HepG2 (cell line): ENCODE results near the gene SLC35B2. TPM values are rescaled to one million over a fixed set of nuclear protein-coding genes. Genes with fewer than 3 reads are reported as not detected.

Experiments used
- CENPX ChIP-seq: sonication (generic); formaldehyde crosslinking; IDR thresholded peaks from 2 replicates; pipeline ENCODE4 v1.9.0; 2021; ENCODE audit warnings: mild to moderate bottlenecking, missing genetic modification reagents, moderate library complexity
- HOXA3 ChIP-seq: sonication (generic); formaldehyde crosslinking; IDR thresholded peaks from 2 replicates; pipeline ENCODE4 v1.5.0; 2020; ENCODE audit warnings: missing genetic modification reagents
- RXRB ChIP-seq: IDR thresholded peaks from 2 replicates; pipeline ENCODE4 v1.6.1; 2016; ENCODE audit warnings: borderline replicate concordance, missing genetic modification reagents, missing compliant biosample characterization
- SRY ChIP-seq: sonication (generic); formaldehyde crosslinking; IDR thresholded peaks from 2 replicates; pipeline ENCODE4 v1.8.0; 2022; ENCODE audit warnings: mild to moderate bottlenecking, missing genetic modification reagents
- TP53 ChIP-seq: sonication (generic); formaldehyde crosslinking; conservative IDR thresholded peaks from 2 replicates; pipeline ENCODE4 v1.4.0; 2020; ENCODE audit warnings: missing genetic modification reagents
- ZFP37 ChIP-seq: sonication (generic); formaldehyde crosslinking; IDR thresholded peaks from 2 replicates; pipeline ENCODE4 v1.4.0; 2020; ENCODE audit warnings: missing genetic modification reagents, borderline replicate concordance
- ZNF572 ChIP-seq: sonication (generic); formaldehyde crosslinking; IDR thresholded peaks from 2 replicates; pipeline ENCODE4 v1.5.1; 2020; ENCODE audit warnings: mild to moderate bottlenecking, missing genetic modification reagents
- ZNF747 ChIP-seq: sonication (generic); formaldehyde crosslinking; IDR thresholded peaks from 2 replicates; pipeline ENCODE4 v1.8.1; 2023; ENCODE audit warnings: missing genetic modification reagents, mild to moderate bottlenecking, borderline replicate concordance
- polyA plus RNA-seq, 8 experiments: library from polyadenylated mRNA; depleted of rRNA in 3 of 8; stranded (reverse) in 7 of 8; unstranded in 1 of 8; fragments of >200 nt; fragmentation: Illumina TruSeq in 4 of 8; extraction: Trizol in 4 of 8; gene quantifications; 2 replicates each; pipeline versions ENCODE4 v1.2.1 to v1.2.3, GENCODE V29; 2011 to 2016; ENCODE audit warnings: low read depth in 4 of 8, missing spikeins in 1 of 8, mixed read lengths in 1 of 8; ENCODE audit not compliant: insufficient read depth in 1 of 8
- total RNA-seq, 5 experiments: library from RNA; depleted of rRNA; stranded (reverse); fragments of >200 nt; fragmentation: Illumina TruSeq; extraction: Trizol; gene quantifications; 2 replicates each; pipeline ENCODE4 v1.2.3, GENCODE V29; 2016; ENCODE audit warnings: low read depth in 1 of 5
- TF ChIP-seq, protein P1 (sequence below): sonication (generic); formaldehyde crosslinking; IDR thresholded peaks from 2 replicates; pipeline ENCODE4 v1.8.0; 2022; ENCODE audit warnings: low read depth, missing genetic modification reagents
- TF ChIP-seq, protein P2 (sequence below): sonication (generic); formaldehyde crosslinking; IDR thresholded peaks from 2 replicates; pipeline ENCODE4 v1.4.0; 2020; ENCODE audit warnings: missing genetic modification reagents
- TF ChIP-seq, protein P3 (sequence below): sonication (generic); formaldehyde crosslinking; IDR thresholded peaks from 2 replicates; pipeline ENCODE4 v1.5.0; 2020; ENCODE audit warnings: missing genetic modification reagents
- TF ChIP-seq, protein P4 (sequence below): IDR thresholded peaks from 2 replicates; pipeline ENCODE4 v1.6.1; 2016; ENCODE audit warnings: missing compliant biosample characterization, missing genetic modification reagents, borderline replicate concordance
- TF ChIP-seq, protein P5 (sequence below): sonication (generic); formaldehyde crosslinking; IDR thresholded peaks from 2 replicates; pipeline ENCODE4 v1.5.0; 2020; ENCODE audit warnings: mild to moderate bottlenecking, missing genetic modification reagents, moderate library complexity
- TF ChIP-seq, protein P6 (sequence below): sonication (generic); formaldehyde crosslinking; IDR thresholded peaks from 2 replicates; pipeline ENCODE4 v1.4.0; 2020; ENCODE audit warnings: missing genetic modification reagents
- TF ChIP-seq, protein P7 (sequence below): sonication (generic); formaldehyde crosslinking; IDR thresholded peaks from 2 replicates; pipeline ENCODE4 v1.4.0; 2020; ENCODE audit warnings: mild to moderate bottlenecking, missing genetic modification reagents

The SLC35B2 gene
- total and polyA plus RNA-seq, 2 of the 13 experiments (the other 11 are each of a cell fraction or from before 2014, with no cell fraction given) = 61.1 to 148 TPM

DNA sequence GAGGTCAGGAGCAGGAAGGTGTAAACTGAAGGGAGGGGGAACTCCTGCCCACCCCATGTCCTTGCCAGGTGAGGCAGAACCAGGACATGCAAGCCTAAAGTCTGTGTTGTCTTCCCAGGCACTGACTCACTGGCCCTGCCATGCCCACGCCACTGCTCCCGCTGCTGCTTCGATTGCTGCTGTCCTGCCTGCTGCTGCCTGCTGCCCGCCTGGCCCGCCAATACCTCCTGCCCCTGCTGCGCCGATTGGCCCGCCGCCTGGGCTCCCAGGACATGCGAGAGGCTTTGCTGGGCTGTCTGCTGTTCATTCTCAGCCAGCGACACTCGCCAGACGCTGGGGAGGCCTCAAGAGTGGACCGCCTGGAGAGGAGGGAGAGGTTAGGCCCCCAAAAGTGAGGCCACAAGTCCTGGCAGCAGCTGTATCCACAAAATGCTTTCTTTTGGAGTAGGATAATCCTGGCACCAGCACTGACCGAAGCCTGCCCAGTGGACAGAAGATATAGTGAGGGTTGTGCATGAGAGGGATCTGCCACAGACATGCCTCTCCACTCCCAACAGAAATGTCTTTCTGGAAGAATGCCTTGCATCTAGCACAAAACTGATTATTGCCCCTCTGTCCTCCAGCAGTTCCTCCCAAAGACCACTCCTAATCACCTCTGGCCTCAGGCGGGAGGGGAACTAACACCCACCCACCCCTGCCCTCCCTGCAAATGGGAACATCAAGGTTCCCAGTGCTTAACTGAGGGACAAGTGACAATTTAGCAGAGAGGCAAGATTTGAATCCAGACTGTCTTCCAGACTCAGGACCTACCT, 39.8 kb downstream of the SLC35B2 start (continued):
- TF ChIP-seq, protein P1, sequence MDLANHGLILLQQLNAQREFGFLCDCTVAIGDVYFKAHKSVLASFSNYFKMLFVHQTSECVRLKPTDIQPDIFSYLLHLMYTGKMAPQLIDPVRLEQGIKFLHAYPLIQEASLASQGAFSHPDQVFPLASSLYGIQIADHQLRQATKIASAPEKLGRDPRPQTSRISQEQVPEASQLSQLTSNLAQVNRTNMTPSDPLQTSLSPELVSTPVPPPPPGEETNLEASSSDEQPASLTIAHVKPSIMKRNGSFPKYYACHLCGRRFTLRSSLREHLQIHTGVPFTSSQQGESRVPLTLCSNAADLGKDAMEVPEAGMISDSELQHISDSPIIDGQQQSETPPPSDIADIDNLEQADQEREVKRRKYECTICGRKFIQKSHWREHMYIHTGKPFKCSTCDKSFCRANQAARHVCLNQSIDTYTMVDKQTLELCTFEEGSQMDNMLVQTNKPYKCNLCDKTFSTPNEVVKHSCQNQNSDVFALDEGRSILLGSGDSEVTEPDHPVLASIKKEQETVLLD (CRISPR knock-in tag) = no peak
- TF ChIP-seq, protein P2, sequence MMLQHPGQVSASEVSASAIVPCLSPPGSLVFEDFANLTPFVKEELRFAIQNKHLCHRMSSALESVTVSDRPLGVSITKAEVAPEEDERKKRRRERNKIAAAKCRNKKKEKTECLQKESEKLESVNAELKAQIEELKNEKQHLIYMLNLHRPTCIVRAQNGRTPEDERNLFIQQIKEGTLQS (CRISPR knock-in tag) = no peak
- no peak for TF ChIP-seq CENPX (CRISPR knock-in tag)
- TF ChIP-seq, protein P3, sequence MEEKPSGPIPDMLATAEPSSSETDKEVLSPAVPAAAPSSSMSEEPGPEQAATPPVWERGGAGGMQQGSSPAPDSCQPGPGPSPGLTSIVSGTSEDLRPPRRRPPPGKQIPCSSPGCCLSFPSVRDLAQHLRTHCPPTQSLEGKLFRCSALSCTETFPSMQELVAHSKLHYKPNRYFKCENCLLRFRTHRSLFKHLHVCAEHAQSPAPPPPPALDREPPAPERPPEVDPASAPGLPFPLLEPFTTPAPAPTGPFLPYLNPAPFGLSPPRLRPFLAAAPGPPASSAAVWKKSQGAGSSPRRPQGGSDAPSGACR (CRISPR knock-in tag) = no peak
- TF ChIP-seq TP53 = no peak
- TF ChIP-seq, protein P4, sequence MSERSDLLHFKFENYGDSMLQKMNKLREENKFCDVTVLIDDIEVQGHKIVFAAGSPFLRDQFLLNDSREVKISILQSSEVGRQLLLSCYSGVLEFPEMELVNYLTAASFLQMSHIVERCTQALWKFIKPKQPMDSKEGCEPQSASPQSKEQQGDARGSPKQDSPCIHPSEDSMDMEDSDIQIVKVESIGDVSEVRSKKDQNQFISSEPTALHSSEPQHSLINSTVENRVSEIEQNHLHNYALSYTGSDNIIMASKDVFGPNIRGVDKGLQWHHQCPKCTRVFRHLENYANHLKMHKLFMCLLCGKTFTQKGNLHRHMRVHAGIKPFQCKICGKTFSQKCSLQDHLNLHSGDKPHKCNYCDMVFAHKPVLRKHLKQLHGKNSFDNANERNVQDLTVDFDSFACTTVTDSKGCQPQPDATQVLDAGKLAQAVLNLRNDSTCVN = no peak
- TF ChIP-seq ZNF572 (CRISPR knock-in tag) = no peak
- TF ChIP-seq, protein P5, sequence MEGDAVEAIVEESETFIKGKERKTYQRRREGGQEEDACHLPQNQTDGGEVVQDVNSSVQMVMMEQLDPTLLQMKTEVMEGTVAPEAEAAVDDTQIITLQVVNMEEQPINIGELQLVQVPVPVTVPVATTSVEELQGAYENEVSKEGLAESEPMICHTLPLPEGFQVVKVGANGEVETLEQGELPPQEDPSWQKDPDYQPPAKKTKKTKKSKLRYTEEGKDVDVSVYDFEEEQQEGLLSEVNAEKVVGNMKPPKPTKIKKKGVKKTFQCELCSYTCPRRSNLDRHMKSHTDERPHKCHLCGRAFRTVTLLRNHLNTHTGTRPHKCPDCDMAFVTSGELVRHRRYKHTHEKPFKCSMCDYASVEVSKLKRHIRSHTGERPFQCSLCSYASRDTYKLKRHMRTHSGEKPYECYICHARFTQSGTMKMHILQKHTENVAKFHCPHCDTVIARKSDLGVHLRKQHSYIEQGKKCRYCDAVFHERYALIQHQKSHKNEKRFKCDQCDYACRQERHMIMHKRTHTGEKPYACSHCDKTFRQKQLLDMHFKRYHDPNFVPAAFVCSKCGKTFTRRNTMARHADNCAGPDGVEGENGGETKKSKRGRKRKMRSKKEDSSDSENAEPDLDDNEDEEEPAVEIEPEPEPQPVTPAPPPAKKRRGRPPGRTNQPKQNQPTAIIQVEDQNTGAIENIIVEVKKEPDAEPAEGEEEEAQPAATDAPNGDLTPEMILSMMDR = peak; percentile 12; the same call in 1 of the 2 replicates
- TF ChIP-seq, protein P6, sequence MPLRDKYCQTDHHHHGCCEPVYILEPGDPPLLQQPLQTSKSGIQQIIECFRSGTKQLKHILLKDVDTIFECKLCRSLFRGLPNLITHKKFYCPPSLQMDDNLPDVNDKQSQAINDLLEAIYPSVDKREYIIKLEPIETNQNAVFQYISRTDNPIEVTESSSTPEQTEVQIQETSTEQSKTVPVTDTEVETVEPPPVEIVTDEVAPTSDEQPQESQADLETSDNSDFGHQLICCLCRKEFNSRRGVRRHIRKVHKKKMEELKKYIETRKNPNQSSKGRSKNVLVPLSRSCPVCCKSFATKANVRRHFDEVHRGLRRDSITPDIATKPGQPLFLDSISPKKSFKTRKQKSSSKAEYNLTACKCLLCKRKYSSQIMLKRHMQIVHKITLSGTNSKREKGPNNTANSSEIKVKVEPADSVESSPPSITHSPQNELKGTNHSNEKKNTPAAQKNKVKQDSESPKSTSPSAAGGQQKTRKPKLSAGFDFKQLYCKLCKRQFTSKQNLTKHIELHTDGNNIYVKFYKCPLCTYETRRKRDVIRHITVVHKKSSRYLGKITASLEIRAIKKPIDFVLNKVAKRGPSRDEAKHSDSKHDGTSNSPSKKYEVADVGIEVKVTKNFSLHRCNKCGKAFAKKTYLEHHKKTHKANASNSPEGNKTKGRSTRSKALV = no peak; the same call in 1 of the 2 replicates
- TF ChIP-seq SRY = no peak
- TF ChIP-seq, protein P7, sequence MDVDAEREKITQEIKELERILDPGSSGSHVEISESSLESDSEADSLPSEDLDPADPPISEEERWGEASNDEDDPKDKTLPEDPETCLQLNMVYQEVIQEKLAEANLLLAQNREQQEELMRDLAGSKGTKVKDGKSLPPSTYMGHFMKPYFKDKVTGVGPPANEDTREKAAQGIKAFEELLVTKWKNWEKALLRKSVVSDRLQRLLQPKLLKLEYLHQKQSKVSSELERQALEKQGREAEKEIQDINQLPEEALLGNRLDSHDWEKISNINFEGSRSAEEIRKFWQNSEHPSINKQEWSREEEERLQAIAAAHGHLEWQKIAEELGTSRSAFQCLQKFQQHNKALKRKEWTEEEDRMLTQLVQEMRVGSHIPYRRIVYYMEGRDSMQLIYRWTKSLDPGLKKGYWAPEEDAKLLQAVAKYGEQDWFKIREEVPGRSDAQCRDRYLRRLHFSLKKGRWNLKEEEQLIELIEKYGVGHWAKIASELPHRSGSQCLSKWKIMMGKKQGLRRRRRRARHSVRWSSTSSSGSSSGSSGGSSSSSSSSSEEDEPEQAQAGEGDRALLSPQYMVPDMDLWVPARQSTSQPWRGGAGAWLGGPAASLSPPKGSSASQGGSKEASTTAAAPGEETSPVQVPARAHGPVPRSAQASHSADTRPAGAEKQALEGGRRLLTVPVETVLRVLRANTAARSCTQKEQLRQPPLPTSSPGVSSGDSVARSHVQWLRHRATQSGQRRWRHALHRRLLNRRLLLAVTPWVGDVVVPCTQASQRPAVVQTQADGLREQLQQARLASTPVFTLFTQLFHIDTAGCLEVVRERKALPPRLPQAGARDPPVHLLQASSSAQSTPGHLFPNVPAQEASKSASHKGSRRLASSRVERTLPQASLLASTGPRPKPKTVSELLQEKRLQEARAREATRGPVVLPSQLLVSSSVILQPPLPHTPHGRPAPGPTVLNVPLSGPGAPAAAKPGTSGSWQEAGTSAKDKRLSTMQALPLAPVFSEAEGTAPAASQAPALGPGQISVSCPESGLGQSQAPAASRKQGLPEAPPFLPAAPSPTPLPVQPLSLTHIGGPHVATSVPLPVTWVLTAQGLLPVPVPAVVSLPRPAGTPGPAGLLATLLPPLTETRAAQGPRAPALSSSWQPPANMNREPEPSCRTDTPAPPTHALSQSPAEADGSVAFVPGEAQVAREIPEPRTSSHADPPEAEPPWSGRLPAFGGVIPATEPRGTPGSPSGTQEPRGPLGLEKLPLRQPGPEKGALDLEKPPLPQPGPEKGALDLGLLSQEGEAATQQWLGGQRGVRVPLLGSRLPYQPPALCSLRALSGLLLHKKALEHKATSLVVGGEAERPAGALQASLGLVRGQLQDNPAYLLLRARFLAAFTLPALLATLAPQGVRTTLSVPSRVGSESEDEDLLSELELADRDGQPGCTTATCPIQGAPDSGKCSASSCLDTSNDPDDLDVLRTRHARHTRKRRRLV (CRISPR knock-in tag) = no peak
- no peak for TF ChIP-seq HOXA3 (CRISPR knock-in tag)
- no peak for TF ChIP-seq ZFP37 (CRISPR knock-in tag)
- TF ChIP-seq ZNF747 (CRISPR knock-in tag) = peak; percentile 73
- TF ChIP-seq RXRB (CRISPR knock-in tag) = no peak
